ENCODE results near the gene COMT. TPM values are rescaled to one million over a fixed set of nuclear protein-coding genes. Genes with fewer than 3 reads are reported as not detected.

COMT gene
- total and polyA plus RNA-seq, 8 donors, result 25.1 to 174 (median 103) TPM

- DNase-seq, result peak; percentile 74 to 87
- Histone ChIP-seq H3K27me3 (no peaks in the 10 kb centered on the region), H3K9me3 (no peaks in the 10 kb centered on the region), H3K4me1 (peaks cover 6 to 69% (median 37%) of the 10 kb centered on the region in 4 donors), H3K36me3 (peaks cover 0 to 79% (median 56%) of the 10 kb centered on the region in 4 donors), H3K4me3 (no peak overlapping the region), H3K27ac (peak overlapping the region in 4 of 5 donors; percentile 17 to 59 (median 40))
- peak in 5 of 7 experiments; percentile 86 to 99 (median 93) for TF ChIP-seq CTCF (IDR thresholded peaks at IDR 0.05)
- peak in 1 of 3 donors; percentile 38 for TF ChIP-seq POLR2AphosphoS5 (IDR thresholded peaks at IDR 0.05)
- TF ChIP-seq POLR2A (IDR thresholded peaks at IDR 0.05), result no peak
- 39 to 51% (median 40%) methylated on average over 19 to 25 of the region's 25 CpGs for WGBS, 5 donors
- intact Hi-C loops (cut with DNase I; ENCODE audit: low total_unique reads), result no loop called here
Measured at GRCh38 chr22:19970479-19971275, 29.1 kb downstream of the COMT start.

DNA sequence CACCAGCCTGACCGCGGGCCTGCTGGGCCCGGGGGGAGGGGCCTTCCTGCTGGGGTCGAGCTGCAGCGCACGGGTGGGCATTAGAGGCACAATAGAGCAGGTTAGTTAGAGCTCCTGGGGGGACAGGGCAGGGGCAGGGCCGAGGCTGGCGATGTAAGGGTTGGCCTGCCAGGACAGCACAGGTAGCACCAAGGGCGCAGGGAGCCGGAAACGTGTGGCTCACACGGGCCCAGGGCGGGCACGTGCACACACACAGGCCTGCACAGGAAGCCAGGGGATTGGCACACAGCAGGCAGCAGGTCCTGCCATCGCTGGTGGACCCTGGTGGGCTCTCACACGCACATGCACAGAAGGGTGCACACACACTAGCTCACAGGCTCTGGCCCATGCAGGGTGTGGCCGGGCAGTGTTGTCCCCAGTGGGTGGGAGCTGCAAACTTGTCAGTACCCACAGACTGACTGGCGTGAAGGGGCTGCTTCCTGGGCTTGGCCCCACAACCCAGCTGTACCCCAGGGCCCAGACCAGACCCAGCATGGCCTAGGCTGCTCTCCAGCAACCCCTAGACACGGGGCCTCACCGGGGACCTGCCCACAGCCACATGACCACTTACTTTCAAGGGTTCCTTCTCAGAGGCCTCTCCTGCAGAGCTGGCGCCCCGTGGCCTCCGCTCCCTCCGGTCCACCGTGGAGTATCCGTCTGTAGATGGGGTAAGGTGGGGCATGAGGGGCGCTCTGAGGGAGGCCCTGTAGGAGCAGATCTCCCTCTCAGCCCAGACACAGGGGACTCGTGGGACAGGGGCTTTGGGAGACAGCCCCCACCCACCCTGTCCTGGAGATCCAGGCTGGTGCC, 29.9 kb downstream of the COMT start:
- Histone ChIP-seq H3K27me3 (no peaks in the 10 kb centered on the region), H3K36me3 (peaks cover 0 to 71% (median 50%) of the 10 kb centered on the region in 4 donors), H3K4me1 (peaks cover 6 to 65% (median 37%) of the 10 kb centered on the region in 4 donors), H3K27ac (peak overlapping the region in 3 of 5 donors; percentile 27 to 59 (median 54)), H3K4me3 (no peak overlapping the region), H3K9me3 (no peaks in the 10 kb centered on the region)
- WGBS, 5 donors, result 52 to 64% (median 57%) methylated on average over 19 to 28 of the region's 28 CpGs
- peak in 1 of 2 donors; percentile 40 for DNase-seq
- TF ChIP-seq EP300 (IDR thresholded peaks at IDR 0.05) (no peak), POLR2A (IDR thresholded peaks at IDR 0.05) (no peak), POLR2AphosphoS5 (IDR thresholded peaks at IDR 0.05) (no peak), CTCF (IDR thresholded peaks at IDR 0.05) (no peak)
- intact Hi-C loops (cut with DNase I; ENCODE audit: low total_unique reads), result no loop called here

DNA sequence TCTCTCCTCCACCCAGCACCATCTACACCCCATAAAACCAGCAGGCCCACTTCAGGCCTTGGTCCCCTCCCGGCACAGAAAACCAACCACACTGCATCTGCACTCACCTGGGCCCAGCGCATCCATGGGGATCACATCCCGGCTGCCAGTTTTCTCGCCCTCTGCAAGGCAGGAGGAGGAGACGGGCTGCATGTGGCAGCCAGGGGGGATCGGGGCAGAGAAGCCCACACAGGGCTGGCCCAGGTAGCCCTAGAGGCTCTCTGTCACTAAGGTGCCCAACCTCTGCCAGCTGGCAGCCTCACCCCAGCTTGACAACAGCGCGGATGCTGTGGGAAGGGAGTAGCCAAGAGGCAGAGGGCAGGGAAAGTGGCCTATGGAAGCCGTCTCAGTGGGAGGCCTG, 30.7 kb downstream of the COMT start:
- DNase-seq, result no peak
- 88 to 94% (median 90%) methylated on average over 7 to 9 of the region's 9 CpGs for WGBS, 5 donors
- H3K9me3 ChIP-seq, result no peaks in the 10 kb centered on the region
- TF ChIP-seq EP300 (IDR thresholded peaks at IDR 0.05) (no peak), CTCF (IDR thresholded peaks at IDR 0.05) (no peak), POLR2AphosphoS5 (IDR thresholded peaks at IDR 0.05) (no peak), POLR2A (IDR thresholded peaks at IDR 0.05) (no peak)
- H3K27me3 ChIP-seq, result no peaks in the 10 kb centered on the region
- peaks cover 6 to 58% (median 37%) of the 10 kb centered on the region in 4 donors for H3K4me1 ChIP-seq
- H3K4me3 ChIP-seq, result no peak overlapping the region
- peaks cover 0 to 65% (median 44%) of the 10 kb centered on the region in 4 donors for H3K36me3 ChIP-seq
- H3K27ac ChIP-seq, result no peak overlapping the region
- intact Hi-C loops (cut with DNase I; ENCODE audit: low total_unique reads), result no loop called here
